22Rv1 (cell line): Measurements from ENCODE around the gene CPA5.

Experiments used
- H3K27ac ChIP-seq: fragments of 450-650 bp; 2 replicates; pipeline ENCODE4 v1.5.1; 2017
- CTCF ChIP-seq: fragments of 450-650 bp; IDR thresholded peaks from 2 replicates; pipeline ENCODE4 v1.5.1; 2017; ENCODE audit warnings: mild to moderate bottlenecking
- ZFX ChIP-seq: fragments of 450-650 bp; IDR thresholded peaks from 2 replicates; pipeline ENCODE4 v1.6.1; 2017; ENCODE audit warnings: antibody characterized with exemption, borderline replicate concordance

The CPA5 gene

DNA sequence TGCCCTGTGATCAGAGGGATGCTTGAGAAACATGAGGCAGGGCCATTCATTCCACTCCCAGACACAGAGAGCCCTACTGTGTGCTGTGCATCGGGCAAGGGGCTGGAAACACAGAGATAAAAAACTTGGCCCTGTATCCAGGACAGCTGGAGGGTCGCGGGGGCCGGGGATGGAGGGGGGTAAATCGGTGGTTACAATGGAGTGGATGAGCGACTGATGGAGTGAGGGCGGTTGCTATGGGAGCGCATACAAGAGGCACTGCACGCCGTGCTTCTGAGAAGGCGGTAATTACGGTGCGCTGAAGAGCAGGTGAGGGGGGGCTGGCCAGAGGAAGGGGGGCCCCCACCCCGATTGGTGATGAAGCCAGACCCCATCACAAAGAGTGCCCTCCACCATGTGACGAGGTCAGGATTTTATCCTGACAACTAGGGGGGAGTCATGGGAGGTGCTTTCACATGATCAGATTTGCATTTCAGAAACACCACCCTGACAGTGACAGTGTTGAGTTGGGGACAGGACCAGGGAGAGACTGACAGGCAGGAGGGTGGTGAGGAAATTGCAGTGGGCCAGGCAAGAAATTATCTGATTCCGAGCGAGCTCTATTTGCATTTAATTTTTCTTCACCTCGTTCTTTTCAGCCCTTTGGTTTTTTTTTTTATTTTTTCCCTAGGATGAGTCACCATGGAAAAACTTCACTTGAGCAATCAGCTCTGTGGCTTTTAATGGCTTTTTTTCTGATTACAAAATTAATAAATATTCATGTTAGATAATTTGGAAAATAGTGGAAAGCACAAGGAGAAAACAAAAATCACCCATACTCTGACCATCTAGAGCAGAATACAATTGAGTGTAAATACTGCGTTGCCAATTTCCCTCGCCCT lies 7.8 kb downstream of the CPA5 start:
- no peak overlapping the region for H3K27ac ChIP-seq

GRCh38 chr7:130353196-130353595 lies 8.6 kb downstream of the CPA5 start:
- TF ChIP-seq ZFX, result no peak
- TF ChIP-seq CTCF, result no peak
- no peak overlapping the region for H3K27ac ChIP-seq

More for the DNA sequence above, 7.8 kb downstream of the CPA5 start:
- no peak for TF ChIP-seq ZFX
- no peak for TF ChIP-seq CTCF

DNA sequence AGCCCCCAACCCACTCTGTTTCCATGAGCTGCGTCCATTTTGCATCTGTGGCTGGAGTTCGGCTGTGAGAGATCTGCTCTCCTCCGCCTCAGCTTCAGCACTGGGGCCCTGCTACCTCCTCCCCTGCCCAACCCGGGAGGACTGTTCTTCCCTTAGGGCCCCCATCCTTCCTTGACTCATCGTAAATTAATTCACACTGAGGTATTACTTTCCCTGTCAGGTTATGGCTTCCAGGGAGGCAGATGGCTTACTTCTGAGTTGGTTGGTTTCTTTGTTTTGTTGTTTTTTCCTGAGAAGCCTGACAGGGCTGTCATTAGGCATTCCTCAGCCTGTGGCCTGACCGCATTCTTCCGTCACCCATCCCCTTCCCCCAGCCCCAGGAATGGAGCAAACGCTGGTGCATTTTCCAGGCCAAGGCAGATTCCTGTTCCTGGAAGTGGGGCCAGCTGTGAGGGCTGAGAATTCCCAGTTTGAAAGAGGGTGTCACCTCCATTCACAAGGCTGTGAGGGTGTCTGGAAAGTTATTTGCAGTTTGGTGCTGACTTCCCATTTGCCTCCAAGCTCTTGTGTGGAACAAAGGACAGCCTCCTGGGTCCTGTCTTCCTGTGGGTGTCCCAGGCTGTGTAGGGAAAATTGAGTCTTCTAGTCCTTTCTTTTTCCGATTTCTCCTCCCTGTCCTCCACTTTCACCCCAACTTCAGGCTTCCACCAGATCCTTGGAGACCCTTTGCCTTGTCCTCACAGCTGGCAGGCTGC lies 11.7 kb downstream of the CPA5 start:
- H3K27ac ChIP-seq, result no peak overlapping the region
- TF ChIP-seq CTCF (no peak), ZFX (no peak)

DNA sequence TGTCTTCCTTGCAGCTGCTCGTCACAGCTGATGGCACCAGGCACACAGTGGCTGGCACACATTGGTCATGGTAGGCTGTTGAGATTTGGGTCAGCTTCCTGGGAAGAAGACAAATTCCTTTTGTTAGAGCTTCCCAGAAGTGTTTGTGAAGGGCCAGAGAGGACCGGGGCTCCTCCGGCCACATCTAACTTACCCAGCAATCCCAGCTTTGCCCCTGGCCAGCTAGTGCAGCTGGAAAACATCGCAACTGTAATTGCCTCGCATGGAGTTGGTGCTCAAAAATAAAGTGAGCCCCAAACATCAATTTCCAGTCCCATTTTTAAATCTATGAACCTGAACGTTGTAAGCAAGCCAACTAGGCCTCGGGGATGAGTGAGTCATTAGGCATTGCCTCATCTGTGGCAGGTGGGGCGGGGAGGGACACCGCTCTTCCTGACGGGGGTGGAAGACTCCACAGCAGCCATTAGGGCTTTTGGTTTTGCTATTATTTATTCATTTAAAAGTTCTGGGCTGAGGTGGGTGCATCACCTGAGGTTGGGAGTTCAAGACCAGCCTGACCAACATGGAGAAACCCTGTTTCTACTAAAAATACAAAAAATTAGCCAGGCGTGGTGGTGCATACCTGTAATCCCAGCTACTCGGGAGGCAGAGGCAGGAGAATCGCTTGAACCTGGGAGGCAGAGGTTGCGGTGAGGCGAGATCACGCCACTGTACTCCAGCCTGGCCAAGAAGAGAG lies 12.4 kb downstream of the CPA5 start:
- no peak overlapping the region for H3K27ac ChIP-seq
- TF ChIP-seq ZFX, result no peak
- TF ChIP-seq CTCF, result no peak

- no peak overlapping the region for H3K27ac ChIP-seq
- no peak for TF ChIP-seq ZFX
- no peak for TF ChIP-seq CTCF
Measured at GRCh38 chr7:130358471-130358870, 13.9 kb downstream of the CPA5 start.

GRCh38 chr7:130359276-130359857 lies 14.8 kb downstream of the CPA5 start:
- no peak for TF ChIP-seq CTCF
- H3K27ac ChIP-seq, result no peak overlapping the region
